SIG-M5 (cell line): ENCODE data around the gene ME3.
"Not testable (repeated sequence)": the region's sequence is repeated elsewhere in the genome, so short reads cannot be mapped to it uniquely, and the experiment has no call there.

Experiments used
- DNase-seq: peaks from one replicate; lab custom pipeline; 2025; lab: John Stamatoyannopoulos, UW

Gene ME3

DNA sequence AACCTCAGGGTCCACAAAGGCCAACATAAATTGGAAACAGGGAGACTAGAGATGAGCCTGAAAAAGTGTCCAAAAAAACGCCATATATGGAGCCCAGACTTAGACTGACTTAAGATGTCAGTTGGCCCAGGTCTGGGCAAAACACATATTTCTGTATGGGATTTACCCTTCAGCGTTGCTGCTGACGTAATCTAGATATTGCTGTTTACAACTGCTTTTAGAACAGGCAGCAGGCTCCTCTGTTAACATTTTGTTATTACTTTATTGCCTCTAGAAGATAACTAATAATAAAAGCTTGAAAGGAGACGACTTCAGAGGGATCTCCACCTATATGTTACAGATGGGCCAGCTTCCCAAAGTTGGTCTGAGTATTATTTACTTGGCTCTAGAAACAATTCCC lies 8.7 kb downstream of the ME3 start:
- no peak for DNase-seq

GRCh38 chr11:86663291-86663690 lies 9.1 kb downstream of the ME3 start:
- DNase-seq: no peak

- DNase-seq: no peak
Measured at GRCh38 chr11:86660736-86661135, 11.7 kb downstream of the ME3 start.

DNA sequence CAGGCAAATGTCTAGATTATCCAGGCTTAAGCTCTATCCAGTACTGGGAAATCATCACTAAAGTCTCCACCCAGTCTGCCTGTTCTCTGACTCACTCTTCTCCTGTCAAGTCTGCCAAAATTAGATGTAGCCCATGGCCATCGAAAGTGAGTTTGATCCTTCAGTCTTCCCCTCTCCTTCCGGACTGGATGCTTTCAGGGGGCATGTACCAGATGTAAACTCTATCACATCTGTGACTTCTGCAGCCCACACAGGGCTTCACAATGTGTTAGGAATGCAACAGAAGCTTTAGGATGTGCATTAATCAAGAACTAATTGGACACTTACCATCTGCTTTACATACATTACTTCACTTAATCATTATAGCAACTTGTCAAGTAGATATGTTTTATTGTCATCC lies 12.3 kb downstream of the ME3 start:
- DNase-seq: no peak

GRCh38 chr11:86658534-86658933 lies 13.9 kb downstream of the ME3 start:
- no peak for DNase-seq

- DNase-seq: not testable (repeated sequence)
Measured at GRCh38 chr11:86645212-86645611, 27.2 kb downstream of the ME3 start.

- DNase-seq: no peak
Measured at GRCh38 chr11:86644291-86644690, 28.1 kb downstream of the ME3 start.

- DNase-seq: no peak
Measured at GRCh38 chr11:86641537-86642261, 30.7 kb downstream of the ME3 start.

DNA sequence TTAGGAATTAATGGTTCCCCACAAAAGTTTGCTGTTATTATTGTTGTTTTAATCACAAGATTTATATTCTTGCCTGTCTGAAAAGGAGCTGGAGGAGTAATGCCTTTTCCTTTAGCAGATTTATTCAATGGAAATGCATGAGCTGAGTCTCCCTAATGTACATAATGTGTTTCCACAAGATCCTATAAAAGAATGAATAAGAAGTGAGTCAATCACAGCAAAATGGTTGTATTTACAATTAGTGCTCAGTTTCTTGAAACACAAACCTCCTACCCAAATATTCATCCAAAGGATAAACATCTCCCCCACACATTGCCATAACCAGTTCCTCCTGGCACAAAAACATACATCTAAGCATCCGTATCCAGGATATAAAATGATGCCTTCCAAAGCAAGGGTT lies 33.3 kb downstream of the ME3 start:
- no peak for DNase-seq

- DNase-seq: no peak
Measured at GRCh38 chr11:86638673-86639072, 33.7 kb downstream of the ME3 start.

GRCh38 chr11:86637988-86638387 lies 34.4 kb downstream of the ME3 start:
- no peak for DNase-seq

GRCh38 chr11:86636275-86636674 lies 36.1 kb downstream of the ME3 start:
- DNase-seq: no peak

DNA sequence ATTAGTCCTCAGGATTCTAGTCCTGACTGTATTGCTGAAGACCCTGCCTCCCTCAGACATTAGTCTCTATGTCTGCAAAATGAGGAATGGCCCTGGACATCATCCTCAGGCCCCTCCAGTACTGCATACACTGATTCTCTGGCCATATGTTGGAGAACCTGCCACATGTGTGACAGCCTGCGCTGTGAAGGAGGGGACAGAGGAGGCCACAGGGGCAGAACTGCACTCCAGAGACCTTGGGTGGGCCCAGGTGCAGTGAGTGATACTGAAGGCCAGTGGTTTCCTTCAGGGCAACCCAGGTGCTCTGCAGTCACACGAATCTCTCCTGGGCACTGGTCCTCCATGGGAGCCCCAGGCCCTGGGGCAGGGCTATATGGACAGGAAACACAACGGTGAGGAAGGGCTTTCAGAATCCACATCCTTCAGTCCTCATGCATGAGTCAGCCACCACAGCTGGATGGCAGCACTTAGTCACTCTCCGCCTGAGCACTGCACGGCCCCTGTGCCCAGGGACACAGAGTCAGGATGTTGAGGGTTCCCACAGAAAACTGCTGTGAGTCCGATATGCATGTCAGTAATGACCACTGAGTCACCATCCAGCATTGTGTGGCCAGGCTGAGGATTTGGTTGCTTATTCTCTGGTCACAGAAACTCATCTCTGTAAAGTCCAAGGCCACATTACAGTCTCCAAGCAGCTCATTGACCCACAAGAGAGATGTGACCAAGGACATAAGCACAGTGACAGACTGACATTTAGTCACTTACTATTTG lies 39.7 kb downstream of the ME3 start:
- no peak for DNase-seq

- no peak for DNase-seq
Measured at GRCh38 chr11:86630229-86630981, 42.0 kb downstream of the ME3 start.

DNA sequence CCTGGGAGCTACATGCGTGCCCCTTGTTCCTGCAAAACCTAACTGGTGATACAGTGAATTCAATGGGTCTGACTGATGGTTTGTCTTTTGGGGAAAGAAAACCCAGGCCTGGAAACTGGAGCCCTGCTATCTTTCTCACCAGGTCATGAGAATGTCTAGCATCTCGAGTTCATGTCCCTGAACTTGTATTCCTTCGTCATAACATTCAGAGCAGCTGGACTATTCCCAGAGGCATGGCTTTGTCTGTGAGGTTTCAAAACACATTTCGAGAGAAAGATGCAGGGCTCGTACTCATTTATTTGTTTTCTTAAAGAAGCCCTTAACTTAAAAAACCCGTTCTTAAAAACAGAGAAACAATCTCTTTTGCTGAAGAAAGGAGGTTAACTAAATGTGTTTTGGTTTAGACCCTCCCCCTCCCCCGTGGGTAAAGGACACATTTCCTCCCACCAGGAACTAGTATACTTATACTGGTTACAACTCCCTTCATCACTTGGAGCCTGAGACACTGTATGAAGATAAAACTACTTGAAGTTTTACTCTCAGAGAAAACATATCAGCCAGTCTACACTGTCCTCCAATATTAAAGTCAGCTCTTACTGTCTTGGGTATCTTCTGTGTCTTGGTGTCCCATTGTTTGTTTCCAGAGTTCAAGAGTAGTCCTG lies 43.2 kb downstream of the ME3 start:
- DNase-seq: no peak

GRCh38 chr11:86627776-86628455 lies 44.5 kb downstream of the ME3 start:
- DNase-seq: no peak

- DNase-seq: no peak
Measured at GRCh38 chr11:86625981-86626380, 46.4 kb downstream of the ME3 start.

DNA sequence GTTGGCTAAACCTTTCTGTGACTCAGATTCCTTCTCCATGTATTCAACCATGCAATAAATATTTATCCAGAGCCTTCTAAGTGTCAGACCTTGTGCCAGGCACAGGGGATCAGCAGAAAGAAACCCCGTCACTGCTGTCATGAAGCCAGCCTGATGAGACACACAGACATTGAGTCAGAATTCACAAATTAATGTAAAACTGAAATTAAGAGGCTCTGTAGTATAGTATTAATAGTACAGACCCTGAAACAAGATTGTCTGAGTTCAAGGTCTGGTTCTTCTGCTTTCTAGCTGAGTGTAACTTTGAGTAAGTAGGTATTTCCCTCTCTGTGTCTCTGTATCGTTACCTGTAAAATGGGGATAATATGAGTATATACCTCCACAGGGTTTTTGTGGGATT lies 46.9 kb downstream of the ME3 start:
- no peak for DNase-seq

DNA sequence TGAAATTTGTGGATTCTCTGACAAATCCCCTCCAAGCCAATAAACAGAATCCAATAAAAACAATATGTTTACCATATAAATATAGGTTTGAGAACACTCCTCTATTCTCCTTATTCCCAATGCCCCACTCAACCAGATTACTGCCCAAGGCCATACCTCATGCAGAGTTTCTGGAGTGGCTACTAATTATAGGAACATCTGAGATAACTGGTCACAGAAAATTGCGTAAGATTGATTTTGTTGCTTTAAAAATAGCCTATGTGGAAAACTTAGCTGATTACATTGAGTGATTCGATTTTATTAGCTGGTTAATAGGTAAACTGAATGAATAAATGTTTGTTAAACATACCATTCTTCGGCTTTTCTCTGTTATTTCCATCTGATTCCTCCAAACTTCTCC lies 48.0 kb downstream of the ME3 start:
- DNase-seq: no peak

DNA sequence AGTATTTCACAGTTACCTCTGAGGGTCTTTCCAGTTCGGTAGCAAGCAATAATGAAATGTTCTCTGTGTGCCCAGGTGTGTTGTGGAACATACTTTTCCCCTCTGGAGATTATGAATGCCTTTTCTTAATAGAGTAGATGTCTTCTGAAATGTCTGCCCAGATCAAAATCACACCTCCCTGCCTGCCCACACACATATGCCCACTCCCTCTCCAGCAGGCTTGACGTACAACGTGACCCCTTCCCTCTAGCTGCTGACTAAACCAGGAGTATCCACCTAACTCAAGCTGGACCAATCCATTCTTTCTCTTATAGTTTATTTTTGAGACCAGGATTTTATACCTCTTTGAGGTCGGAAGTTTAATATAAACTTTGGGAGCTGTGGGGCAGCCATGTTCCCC lies 48.7 kb downstream of the ME3 start:
- DNase-seq: no peak

GRCh38 chr11:86623041-86623621 lies 49.3 kb downstream of the ME3 start:
- DNase-seq: no peak
